BLaER1 treated with 17β-estradiol and CSF1 and Interleukin-3, amounts not matched to agents 10 nM and 100 nM (cell line): ENCODE results near the gene CCDC180.

Source experiments
- H3K27ac ChIP-seq, 11 experiments: shearing (Covaris generic); formaldehyde crosslinking; 2 replicates each; pipeline ENCODE4 v1.8.1; 2022
- H3K27me3 ChIP-seq, 11 experiments: shearing (Covaris generic); formaldehyde crosslinking; 2 replicates each; pipeline ENCODE4 v1.8.1; 2022
- H3K36me3 ChIP-seq, 11 experiments: shearing (Covaris generic); formaldehyde crosslinking; 2 replicates each; pipeline ENCODE4 v1.8.1; 2022
- H3K4me1 ChIP-seq, 10 experiments: shearing (Covaris generic); formaldehyde crosslinking; 2 replicates each; pipeline ENCODE4 v1.8.1; 2022
- H3K4me2 ChIP-seq, 11 experiments: shearing (Covaris generic); formaldehyde crosslinking; 2 replicates each; pipeline ENCODE4 v1.8.1; 2022
- H3K4me3 ChIP-seq, 10 experiments: shearing (Covaris generic); formaldehyde crosslinking; 2 replicates each; pipeline ENCODE4 v1.8.1; 2022
- H3K9ac ChIP-seq, 11 experiments: shearing (Covaris generic); formaldehyde crosslinking; 2 replicates each; pipeline ENCODE4 v1.8.1; 2022
- H3K9me3 ChIP-seq, 11 experiments: shearing (Covaris generic); formaldehyde crosslinking; replicated peaks in 1 of 11; 2 replicates each; pipeline ENCODE4 v1.8.1; 2022
- H4K20me1 ChIP-seq, 11 experiments: shearing (Covaris generic); formaldehyde crosslinking; 2 replicates each; pipeline ENCODE4 v1.8.1; 2022
- Cebpa-rat ChIP-seq, 11 experiments: shearing (Covaris generic); IDR thresholded peaks; 2 replicates each; pipeline ENCODE4 v1.8.1; 2022

The CCDC180 gene

GRCh38 chr9:97292200-97292599 is 15.3 kb upstream of the CCDC180 start:
- Histone ChIP-seq H3K27ac (no peak overlapping the region), H3K27me3 (no peaks in the 10 kb centered on the region), H3K9me3 (peaks cover 0 to 7% (median under 1%) of the 10 kb centered on the region in 11 experiments; a peak in 5 of 22 replicates), H4K20me1 (no peaks in the 10 kb centered on the region), H3K36me3 (no peaks in the 10 kb centered on the region), H3K4me3 (no peak overlapping the region), H3K4me2 (no peak overlapping the region), H3K4me1 (peaks cover 0 to 14% (median 3%) of the 10 kb centered on the region in 10 experiments; a peak in 9 of 20 replicates), H3K9ac (no peak overlapping the region)
- TF ChIP-seq Cebpa-rat (IDR thresholded peaks at IDR 0.05): no peak

- Histone ChIP-seq H3K4me2 (peak overlapping the region in 4 of 11 experiments; percentile 3 to 56 (median 40); a peak in 6 of 22 replicates), H3K4me3 (no peak overlapping the region), H3K9ac (no peak overlapping the region), H4K20me1 (no peaks in the 10 kb centered on the region), H3K36me3 (no peaks in the 10 kb centered on the region), H3K27me3 (no peaks in the 10 kb centered on the region), H3K4me1 (peaks cover 0 to 14% (median 3%) of the 10 kb centered on the region in 10 experiments; a peak in 9 of 20 replicates), H3K27ac (no peak overlapping the region), H3K9me3 (peaks cover 4 to 13% (median 9%) of the 10 kb centered on the region in 11 experiments; a peak in 16 of 22 replicates)
- no peak for TF ChIP-seq Cebpa-rat (IDR thresholded peaks at IDR 0.05)
Observed at GRCh38 chr9:97293207-97293721, 14.2 kb upstream of the CCDC180 start.

GRCh38 chr9:97293818-97294217 is 13.6 kb upstream of the CCDC180 start:
- Histone ChIP-seq H3K27me3 (no peaks in the 10 kb centered on the region), H3K4me3 (no peak overlapping the region), H3K9ac (no peak overlapping the region), H3K27ac (no peak overlapping the region), H4K20me1 (no peaks in the 10 kb centered on the region), H3K9me3 (peaks cover 4 to 13% (median 9%) of the 10 kb centered on the region in 11 experiments; a peak in 16 of 22 replicates), H3K36me3 (no peaks in the 10 kb centered on the region), H3K4me2 (peak overlapping the region in 3 of 11 experiments; percentile 29 to 56 (median 50); a peak in 5 of 22 replicates), H3K4me1 (peaks cover 0 to 14% (median 3%) of the 10 kb centered on the region in 10 experiments; a peak in 9 of 20 replicates)
- TF ChIP-seq Cebpa-rat (IDR thresholded peaks at IDR 0.05): no peak

GRCh38 chr9:97297889-97298288 is 9.6 kb upstream of the CCDC180 start:
- Histone ChIP-seq H3K4me2 (no peak overlapping the region), H3K4me1 (peaks cover 0 to 11% (median 3%) of the 10 kb centered on the region in 10 experiments; a peak in 9 of 20 replicates), H3K4me3 (no peak overlapping the region), H3K9ac (no peak overlapping the region), H4K20me1 (no peaks in the 10 kb centered on the region), H3K9me3 (peaks cover 4 to 13% (median 10%) of the 10 kb centered on the region in 11 experiments; a peak in 16 of 22 replicates), H3K27ac (no peak overlapping the region), H3K27me3 (no peaks in the 10 kb centered on the region), H3K36me3 (no peaks in the 10 kb centered on the region)
- no peak for TF ChIP-seq Cebpa-rat (IDR thresholded peaks at IDR 0.05)

GRCh38 chr9:97299809-97300414 is 7.5 kb upstream of the CCDC180 start:
- Histone ChIP-seq H3K9me3 (peaks cover 4 to 13% (median 10%) of the 10 kb centered on the region in 11 experiments; a peak in 16 of 22 replicates), H3K4me3 (no peak overlapping the region), H3K4me1 (no peaks in the 10 kb centered on the region), H3K27me3 (no peaks in the 10 kb centered on the region), H3K27ac (no peak overlapping the region), H3K4me2 (no peak overlapping the region), H4K20me1 (no peaks in the 10 kb centered on the region), H3K36me3 (no peaks in the 10 kb centered on the region), H3K9ac (no peak overlapping the region)
- TF ChIP-seq Cebpa-rat (IDR thresholded peaks at IDR 0.05): no peak

GRCh38 chr9:97300586-97300985 is 6.9 kb upstream of the CCDC180 start:
- H3K9me3 ChIP-seq: peaks cover 4 to 13% (median 10%) of the 10 kb centered on the region in 11 experiments; a peak in 16 of 22 replicates
- H3K27ac ChIP-seq: no peak overlapping the region
- no peaks in the 10 kb centered on the region for H3K36me3 ChIP-seq
- H4K20me1 ChIP-seq: no peaks in the 10 kb centered on the region
- no peak overlapping the region for H3K4me2 ChIP-seq
- H3K4me1 ChIP-seq: no peaks in the 10 kb centered on the region
- H3K27me3 ChIP-seq: no peaks in the 10 kb centered on the region
- H3K9ac ChIP-seq: no peak overlapping the region
- no peak overlapping the region for H3K4me3 ChIP-seq
- no peak for TF ChIP-seq Cebpa-rat (IDR thresholded peaks at IDR 0.05)

GRCh38 chr9:97301974-97302373 is 5.5 kb upstream of the CCDC180 start:
- Histone ChIP-seq H3K9ac (no peak overlapping the region), H3K4me2 (no peak overlapping the region), H3K36me3 (no peaks in the 10 kb centered on the region), H4K20me1 (no peaks in the 10 kb centered on the region), H3K27ac (no peak overlapping the region), H3K27me3 (no peaks in the 10 kb centered on the region), H3K4me3 (no peak overlapping the region), H3K4me1 (no peaks in the 10 kb centered on the region), H3K9me3 (peaks cover 4 to 13% (median 10%) of the 10 kb centered on the region in 11 experiments; a peak in 16 of 22 replicates)
- TF ChIP-seq Cebpa-rat (IDR thresholded peaks at IDR 0.05): no peak

- no peak overlapping the region for H3K4me3 ChIP-seq
- H3K27me3 ChIP-seq: no peaks in the 10 kb centered on the region
- TF ChIP-seq Cebpa-rat (IDR thresholded peaks at IDR 0.05): no peak
- H3K9me3 ChIP-seq: peaks cover 0 to 8% (median 0%) of the 10 kb centered on the region in 11 experiments; a peak in 5 of 22 replicates
- no peaks in the 10 kb centered on the region for H4K20me1 ChIP-seq
- no peaks in the 10 kb centered on the region for H3K4me1 ChIP-seq
- no peak overlapping the region for H3K27ac ChIP-seq
- H3K9ac ChIP-seq: no peak overlapping the region
- no peaks in the 10 kb centered on the region for H3K36me3 ChIP-seq
- no peak overlapping the region for H3K4me2 ChIP-seq
Observed at GRCh38 chr9:97304586-97304985, 2.9 kb upstream of the CCDC180 start.

GRCh38 chr9:97305501-97306298 is 1.8 kb upstream of the CCDC180 start:
- peaks cover 0 to 8% (median 0%) of the 10 kb centered on the region in 11 experiments; a peak in 5 of 22 replicates for H3K9me3 ChIP-seq
- TF ChIP-seq Cebpa-rat (IDR thresholded peaks at IDR 0.05): no peak

More at GRCh38 chr9:97305501-97306298, 1.8 kb upstream of the CCDC180 start:
- Histone ChIP-seq H3K4me2 (no peak overlapping the region), H4K20me1 (no peaks in the 10 kb centered on the region), H3K4me1 (no peaks in the 10 kb centered on the region), H3K27ac (no peak overlapping the region), H3K4me3 (no peak overlapping the region), H3K27me3 (no peaks in the 10 kb centered on the region), H3K36me3 (no peaks in the 10 kb centered on the region), H3K9ac (no peak overlapping the region)
